H1 (cell line): ENCODE measurements around the gene LONRF2. TPM values are rescaled to one million over a fixed set of nuclear protein-coding genes. Genes with fewer than 3 reads are reported as not detected.

ENCODE experiments used
- CTCF ChIA-PET: fragments of 300-600 bp; sonication (Branson Sonifier 250); formaldehyde crosslinking; loops from one replicate; lab custom pipeline; 2021; ENCODE audit not compliant: partially characterized antibody; lab: Charles Lee
- POLR2A ChIA-PET: fragments of 300-600 bp; sonication (Branson Sonifier 250); formaldehyde crosslinking; loops from one replicate; lab custom pipeline; 2021; ENCODE audit warnings: inconsistent platforms; ENCODE audit not compliant: partially characterized antibody; lab: Charles Lee
- DNase-seq, 2 experiments: peaks; one replicate each; pipeline versions ENCODE4 v3.0.0 to v3.0.0-alpha.2; 2010 to 2022; ENCODE audit warnings: low spot score in 2 of 2, low read depth in 1 of 2, mixed read lengths in 1 of 2
- FAIRE-seq: peaks from 2 replicates; lab custom pipeline; 2011; peaks lifted over from hg19 to GRCh38; lab: Jason Lieb, UNC
- H2AFZ ChIP-seq: 2 replicates; pipeline ENCODE4 v1.8.1; 2012; ENCODE audit warnings: low read length, inconsistent platforms
- H2AK5ac ChIP-seq: 2 replicates; pipeline ENCODE4 v1.6.1; 2013; ENCODE audit warnings: low read depth, low read length
- H2BK120ac ChIP-seq: replicated peaks from 2 replicates; pipeline ENCODE3; 2013; ENCODE audit warnings: low read depth, low read length, inconsistent platforms
- H2BK12ac ChIP-seq: 2 replicates; pipeline ENCODE4 v1.6.1; 2013; ENCODE audit warnings: low read depth, low read length
- H2BK15ac ChIP-seq: 2 replicates; pipeline ENCODE4 v1.6.1; 2013; ENCODE audit warnings: low read length
- H2BK20ac ChIP-seq: 2 replicates; pipeline ENCODE4 v1.6.1; 2013; ENCODE audit warnings: low read length
- H2BK5ac ChIP-seq: 2 replicates; pipeline ENCODE4 v1.6.1; 2013; ENCODE audit warnings: low read depth, low read length
- H3K14ac ChIP-seq: 2 replicates; pipeline ENCODE4 v1.6.1; 2013; ENCODE audit warnings: inconsistent platforms; ENCODE audit not compliant: insufficient read length
- H3K18ac ChIP-seq: 2 replicates; pipeline ENCODE4 v1.6.1; 2013; ENCODE audit warnings: low read length; ENCODE audit errors: extremely low read depth
- H3K23ac ChIP-seq: 2 replicates; pipeline ENCODE4 v1.6.1; 2013; ENCODE audit warnings: inconsistent platforms; ENCODE audit not compliant: insufficient read length
- H3K23me2 ChIP-seq: 2 replicates; pipeline ENCODE4 v1.6.1; 2013; ENCODE audit warnings: low read depth, low read length
- H3K27ac ChIP-seq: 2 replicates; pipeline ENCODE4 v1.6.1; 2011; ENCODE audit warnings: low read depth, low read length, inconsistent platforms
- H3K27me3 ChIP-seq, 4 experiments: replicated peaks in 1 of 4; 1 replicate in 1 of 4; 2 replicates in 3 of 4; pipeline versions ENCODE4 v1.6.1 to v1.8.1; 2011 to 2013; ENCODE audit warnings: low read length in 3 of 4, mild to moderate bottlenecking in 3 of 4, inconsistent platforms in 2 of 4, mixed read lengths in 2 of 4, moderate library complexity in 1 of 4; ENCODE audit not compliant: control insufficient read depth in 3 of 4, insufficient read depth in 3 of 4; ENCODE audit errors: extremely low read depth in 1 of 4
- H3K36me3 ChIP-seq, 4 experiments: 2 replicates each; pipeline versions ENCODE4 v1.6.1 to v1.8.1; 2011 to 2013; ENCODE audit warnings: mild to moderate bottlenecking in 4 of 4, low read length in 3 of 4, moderate library complexity in 2 of 4, control low read depth in 1 of 4, inconsistent platforms in 1 of 4; ENCODE audit not compliant: insufficient read depth in 4 of 4, control insufficient read depth in 2 of 4
- H3K4ac ChIP-seq: replicated peaks from 2 replicates; pipeline ENCODE3; 2013; ENCODE audit warnings: low read length, low read depth, mixed read lengths, inconsistent platforms; ENCODE audit not compliant: insufficient read length
- H3K4me1 ChIP-seq, 4 experiments: replicated peaks in 1 of 4; 1 replicate in 1 of 4; 2 replicates in 3 of 4; pipeline versions ENCODE4 v1.6.1 to v1.8.1; 2011 to 2013; ENCODE audit warnings: low read length in 3 of 4, inconsistent platforms in 2 of 4, mixed read lengths in 1 of 4; ENCODE audit not compliant: insufficient read depth in 4 of 4, control insufficient read depth in 3 of 4
- H3K4me2 ChIP-seq, 2 experiments: 2 replicates each; pipeline versions ENCODE4 v1.6.1 to v1.8.1; 2011 to 2013; ENCODE audit warnings: low read depth in 2 of 2, low read length in 2 of 2, control low read depth in 1 of 2, inconsistent platforms in 1 of 2, mild to moderate bottlenecking in 1 of 2; ENCODE audit not compliant: insufficient read depth in 1 of 2
- H3K4me3 ChIP-seq, 4 experiments: fragments of 200-600, 300-600 bp in 1 of 4; sonication (generic), shearing (Covaris generic), sonication (Bioruptor Twin) in 1 of 4; 2 replicates each; pipeline versions ENCODE4 v1.5.1 to v1.8.1; 2011 to 2016; ENCODE audit warnings: low read length in 4 of 4, low read depth in 3 of 4, control low read depth in 2 of 4, inconsistent platforms in 2 of 4, mild to moderate bottlenecking in 2 of 4, mixed read lengths in 1 of 4, moderate library complexity in 1 of 4; ENCODE audit not compliant: insufficient read depth in 2 of 4; ENCODE audit errors: extremely low read depth in 1 of 4
- H3K56ac ChIP-seq: replicated peaks from 2 replicates; pipeline ENCODE3; 2013; ENCODE audit warnings: low read depth, mild to moderate bottlenecking, mixed read lengths, low read length, inconsistent platforms; ENCODE audit not compliant: insufficient read length
- H3K79me1 ChIP-seq: 2 replicates; pipeline ENCODE4 v1.6.1; 2013; ENCODE audit warnings: low read depth, low read length, control low read depth
- H3K79me2 ChIP-seq, 2 experiments: 2 replicates each; pipeline versions ENCODE4 v1.6.1 to v1.8.1; 2012 to 2013; ENCODE audit warnings: low read length in 2 of 2, mild to moderate bottlenecking in 2 of 2, inconsistent platforms in 1 of 2; ENCODE audit not compliant: insufficient read depth in 2 of 2, control insufficient read depth in 1 of 2
- H3K9ac ChIP-seq, 4 experiments: replicated peaks in 1 of 4; 1 replicate in 1 of 4; 2 replicates in 3 of 4; pipeline versions ENCODE4 v1.6.1 to v1.8.1; 2011 to 2013; ENCODE audit warnings: low read depth in 3 of 4, low read length in 3 of 4, control low read depth in 2 of 4, mild to moderate bottlenecking in 2 of 4, moderate library complexity in 2 of 4, inconsistent platforms in 1 of 4; ENCODE audit errors: extremely low read depth in 1 of 4
- H3K9me3 ChIP-seq, 2 experiments: 2 replicates each; pipeline versions ENCODE4 v1.6.1 to v1.8.1; 2012 to 2013; ENCODE audit warnings: mild to moderate bottlenecking in 2 of 2, moderate library complexity in 2 of 2, control low read depth in 1 of 2, inconsistent platforms in 1 of 2, low read depth in 1 of 2, low read length in 1 of 2, mixed read lengths in 1 of 2; ENCODE audit not compliant: insufficient read depth in 2 of 2
- H4K20me1 ChIP-seq, 2 experiments: replicated peaks in 1 of 2; 2 replicates each; pipeline versions ENCODE3 to v1.8.1; 2011 to 2013; ENCODE audit warnings: inconsistent platforms in 2 of 2, low read length in 2 of 2, mild to moderate bottlenecking in 1 of 2; ENCODE audit not compliant: insufficient read depth in 2 of 2, control insufficient read depth in 1 of 2
- H4K5ac ChIP-seq: 2 replicates; pipeline ENCODE4 v1.6.1; 2013; ENCODE audit warnings: low read length, low read depth, mixed read lengths, inconsistent platforms; ENCODE audit not compliant: insufficient read length
- H4K8ac ChIP-seq: 2 replicates; pipeline ENCODE4 v1.8.0; 2013; ENCODE audit warnings: mild to moderate bottlenecking, moderate library complexity, low read length, inconsistent platforms; ENCODE audit not compliant: insufficient read depth; ENCODE audit errors: extremely low read depth
- H4K91ac ChIP-seq: replicated peaks from 2 replicates; pipeline ENCODE3; 2013; ENCODE audit warnings: low read length, mixed read lengths, inconsistent platforms; ENCODE audit not compliant: insufficient read length
- KDM4A ChIP-seq: IDR thresholded peaks from one replicate; pipeline ENCODE4 v1.7.1; 2012; ENCODE audit warnings: low read depth, mild to moderate bottlenecking, moderate library complexity, low read length, inconsistent platforms; ENCODE audit not compliant: severe bottlenecking
- ZNF274 ChIP-seq: IDR thresholded peaks from 2 replicates; pipeline ENCODE4 v1.7.0; 2012; ENCODE audit warnings: low read length, borderline replicate concordance; ENCODE audit errors: extremely low read depth
- WGBS, 2 experiments: shearing (Covaris generic) in 1 of 2; methylation state at CpG; one replicate each; pipeline versions ENCODE4 v1.1.6 to v1.1.7; 2013 to 2015; ENCODE audit warnings: low lambda C conversion rate in 2 of 2, mixed read lengths in 2 of 2, inconsistent platforms in 1 of 2, low coverage in 1 of 2, missing lambda C conversion rate in 1 of 2; ENCODE audit not compliant: insufficient replicate concordance in 2 of 2, insufficient coverage in 1 of 2, insufficient read length in 1 of 2; ENCODE audit errors: extremely low coverage in 1 of 2, missing lambda C conversion rate in 1 of 2; 5-methylcytosine and 5-hydroxymethylcytosine counted together
- polyA plus RNA-seq, 7 experiments: library from polyadenylated mRNA; depleted of rRNA in 3 of 7; stranded (reverse) in 5 of 7; unstranded in 2 of 7; fragments of >200 nt in 5 of 7; fragments of 200-250 nt in 2 of 7; gene quantifications; 1 replicate in 5 of 7; 2 replicates in 1 of 7; 4 replicates in 1 of 7; pipeline versions ENCODE4 v1.2.1 to v1.2.3, GENCODE V29; 2011 to 2013; ENCODE audit warnings: missing spikeins in 2 of 7, mixed read lengths in 2 of 7
- total RNA-seq: library from RNA; stranded (reverse); fragmentation: NEBNext Ultra II Directional; extraction: Animal tissue kit (Norgen Biotek cat#: 25700); gene quantifications from 2 replicates; pipeline ENCODE4 v1.2.1, GENCODE V29; 2021

Gene LONRF2
- total and polyA plus RNA-seq, 2 of the 8 experiments (the other 6 are each of a cell fraction or from before 2014, with no cell fraction given), result 0.24 to 0.74 TPM

- no peak overlapping the region for H2BK15ac ChIP-seq
- no peaks in the 10 kb centered on the region for H4K20me1 ChIP-seq
- no peak overlapping the region for H3K23ac ChIP-seq
- H3K4me1 ChIP-seq, result peaks cover 0 to 9% (median 5%) of the 10 kb centered on the region in 4 experiments; a peak in 5 of 7 replicates
- H2BK20ac ChIP-seq, result 0 out of 2 replicates have a peak overlapping the region, but pooled peaks have one; percentile 9
- 0 out of 2 replicates have a peak overlapping the region, but pooled peaks have one; percentile 6 for H2BK12ac ChIP-seq
- H4K5ac ChIP-seq, result no peak overlapping the region
- H4K8ac ChIP-seq, result no peak overlapping the region
- H3K36me3 ChIP-seq, result no peaks in the 10 kb centered on the region
- no peak overlapping the region for H3K27ac ChIP-seq
- no peak overlapping the region for H3K14ac ChIP-seq
- 0 out of 4 replicates have a peak overlapping the region, but pooled peaks of 1 of the 2 experiments have one; percentile 19 for H3K4me2 ChIP-seq
- FAIRE-seq, result no peak
- no peak overlapping the region for H3K56ac ChIP-seq
- whole genome bisulfite sequencing, 2 experiments, result 77% methylated on average over 4 of the region's 4 CpGs; no CpG with 5 or more reads in 1 of the 2 experiments
- no peak overlapping the region for H4K91ac ChIP-seq
- H2AFZ ChIP-seq, result peak overlapping the region; percentile 81; the same call in 1 of the 2 replicates
- no peak overlapping the region for H2BK5ac ChIP-seq
- ChIA-PET POLR2A (no interaction called here), CTCF (interaction anchor here (0.6 to 3.9 kb wide), 8 partner anchors 10 to 392 kb away, joined by 3 to 19 read pairs (median 3); no protein-coding TSS in a partner anchor)
- no peak overlapping the region for H2AK5ac ChIP-seq
- H3K4me3 ChIP-seq, result no peak overlapping the region
- no peak overlapping the region for H3K18ac ChIP-seq
- H3K9me3 ChIP-seq, result no peaks in the 10 kb centered on the region
- 0 out of 7 replicates have a peak, but pooled peaks cover 0 to 1% (median 0%) of the 10 kb centered on the region in 4 experiments for H3K27me3 ChIP-seq
- H3K4ac ChIP-seq, result no peak overlapping the region
- no peak overlapping the region for H2BK120ac ChIP-seq
- H3K79me1 ChIP-seq, result no peaks in the 10 kb centered on the region
- no peak for DNase-seq
- no peaks in the 10 kb centered on the region for H3K23me2 ChIP-seq
- no peak overlapping the region for H3K9ac ChIP-seq
- TF ChIP-seq ZNF274, result no peak
- no peak for TF ChIP-seq KDM4A
- H3K79me2 ChIP-seq, result no peaks in the 10 kb centered on the region
Measured at GRCh38 chr2:100235581-100235980, 86.7 kb downstream of the LONRF2 start.
